ENCODE results near the gene HMGXB3.
A peak's percentile ranks its signal among the peaks of the same experiment; 100 is the strongest.

Gene HMGXB3

DNA sequence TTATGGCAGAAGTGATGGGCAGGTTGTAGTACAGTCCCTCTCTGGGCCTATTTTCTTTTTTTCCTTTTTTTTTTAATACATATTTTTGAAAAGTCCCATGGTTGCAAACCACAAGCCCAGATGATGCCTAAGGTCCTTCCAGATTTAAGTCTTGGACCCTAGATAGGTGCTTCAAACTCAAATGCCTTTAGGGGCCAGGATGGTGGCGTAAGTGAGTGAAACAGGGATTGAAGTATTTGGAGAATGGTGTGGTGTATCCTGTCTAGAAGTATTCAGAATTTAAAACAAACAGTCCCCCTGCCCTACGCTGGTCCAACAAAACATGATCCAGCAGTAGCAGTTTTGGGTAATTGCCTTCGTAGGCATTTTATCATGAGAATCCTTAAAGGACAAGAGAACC is 2.3 kb upstream of the HMGXB3 start:
- Histone ChIP-seq H3K4me2 (no peak overlapping the region), H3K9me3 (replicated peaks in 1 of 11) (no peaks in the 10 kb centered on the region), H3K4me1 (peaks cover 23 to 29% (median 25%) of the 10 kb centered on the region in 10 experiments), H4K20me1 (peaks cover 14 to 23% (median 16%) of the 10 kb centered on the region in 11 experiments; a peak in 20 of 22 replicates), H3K36me3 (peaks cover 12 to 30% (median 22%) of the 10 kb centered on the region in 11 experiments), H3K27me3 (no peaks in the 10 kb centered on the region), H3K27ac (no peak overlapping the region), H3K9ac (no peak overlapping the region), H3K4me3 (no peak overlapping the region)
- TF ChIP-seq Cebpa-rat (IDR thresholded peaks at IDR 0.05), result no peak

DNA sequence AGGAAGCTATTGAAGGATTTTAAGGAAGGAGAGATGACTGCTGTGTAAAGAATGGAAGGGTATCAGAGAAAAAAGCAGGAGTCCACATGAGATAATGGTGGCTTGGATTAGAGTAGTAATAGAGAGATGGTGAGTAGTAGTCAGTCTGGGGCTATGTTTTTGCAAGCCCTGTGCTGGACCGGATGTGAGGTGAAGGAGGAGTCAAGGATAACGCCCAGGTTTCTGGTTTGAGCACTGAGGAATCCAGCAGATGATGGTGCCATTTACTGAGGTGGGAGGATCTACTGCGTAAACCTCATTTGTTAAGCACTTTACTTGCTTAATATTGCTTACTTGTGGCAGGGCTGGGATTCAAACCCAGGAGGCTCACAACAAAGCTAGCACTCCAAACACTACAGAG is 1.2 kb upstream of the HMGXB3 start:
- Histone ChIP-seq H3K9ac (peak overlapping the region in 9 of 11 experiments; percentile 95 to 100 (median 98); a peak in 12 of 22 replicates), H3K36me3 (peaks cover 23 to 38% (median 32%) of the 10 kb centered on the region in 11 experiments), H3K4me2 (peak overlapping the region; percentile 77 to 97 (median 90)), H3K27ac (peak overlapping the region in 6 of 11 experiments; percentile 96 to 100 (median 98); a peak in 11 of 22 replicates), H3K4me3 (peak overlapping the region in 9 of 10 experiments; percentile 89 to 99 (median 94); a peak in 16 of 20 replicates), H3K9me3 (replicated peaks in 1 of 11) (no peaks in the 10 kb centered on the region), H3K27me3 (no peaks in the 10 kb centered on the region), H3K4me1 (peaks cover 24 to 40% (median 28%) of the 10 kb centered on the region in 10 experiments), H4K20me1 (peaks cover 24 to 34% (median 26%) of the 10 kb centered on the region in 11 experiments; a peak in 20 of 22 replicates)
- no peak for TF ChIP-seq Cebpa-rat (IDR thresholded peaks at IDR 0.05)

DNA sequence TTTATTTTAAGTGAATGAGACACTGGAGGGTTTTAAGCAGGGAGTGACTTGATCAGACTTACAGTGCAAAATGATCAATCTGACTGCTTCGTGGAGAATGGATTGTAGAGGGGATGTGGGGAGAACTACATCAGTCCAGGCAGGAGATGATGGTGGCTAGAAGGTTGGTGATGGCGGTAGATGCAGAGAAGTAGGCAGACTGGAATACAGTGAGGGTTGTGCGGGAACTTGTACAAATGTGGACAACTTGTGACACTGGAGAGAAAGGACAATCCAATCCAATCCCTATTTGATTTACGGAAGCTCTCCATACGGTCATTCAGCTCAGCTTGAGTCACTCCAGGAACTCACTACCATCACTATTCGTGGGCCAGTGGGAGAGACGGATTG is 678 bp upstream of the HMGXB3 start:
- peak overlapping the region; percentile 77 to 97 (median 90) for H3K4me2 ChIP-seq
- peak overlapping the region; percentile 89 to 99 (median 93) for H3K4me3 ChIP-seq
- no peak for TF ChIP-seq Cebpa-rat (IDR thresholded peaks at IDR 0.05)
- peaks cover 29 to 39% (median 31%) of the 10 kb centered on the region in 11 experiments; a peak in 20 of 22 replicates for H4K20me1 ChIP-seq
- no peaks in the 10 kb centered on the region for H3K27me3 ChIP-seq
- H3K4me1 ChIP-seq, result peaks cover 24 to 43% (median 28%) of the 10 kb centered on the region in 10 experiments
- H3K27ac ChIP-seq, result peak overlapping the region; percentile 92 to 100 (median 98)
- peaks cover 28 to 41% (median 36%) of the 10 kb centered on the region in 11 experiments for H3K36me3 ChIP-seq
- H3K9me3 ChIP-seq (replicated peaks in 1 of 11), result no peaks in the 10 kb centered on the region
- H3K9ac ChIP-seq, result peak overlapping the region; percentile 93 to 100 (median 98)

DNA sequence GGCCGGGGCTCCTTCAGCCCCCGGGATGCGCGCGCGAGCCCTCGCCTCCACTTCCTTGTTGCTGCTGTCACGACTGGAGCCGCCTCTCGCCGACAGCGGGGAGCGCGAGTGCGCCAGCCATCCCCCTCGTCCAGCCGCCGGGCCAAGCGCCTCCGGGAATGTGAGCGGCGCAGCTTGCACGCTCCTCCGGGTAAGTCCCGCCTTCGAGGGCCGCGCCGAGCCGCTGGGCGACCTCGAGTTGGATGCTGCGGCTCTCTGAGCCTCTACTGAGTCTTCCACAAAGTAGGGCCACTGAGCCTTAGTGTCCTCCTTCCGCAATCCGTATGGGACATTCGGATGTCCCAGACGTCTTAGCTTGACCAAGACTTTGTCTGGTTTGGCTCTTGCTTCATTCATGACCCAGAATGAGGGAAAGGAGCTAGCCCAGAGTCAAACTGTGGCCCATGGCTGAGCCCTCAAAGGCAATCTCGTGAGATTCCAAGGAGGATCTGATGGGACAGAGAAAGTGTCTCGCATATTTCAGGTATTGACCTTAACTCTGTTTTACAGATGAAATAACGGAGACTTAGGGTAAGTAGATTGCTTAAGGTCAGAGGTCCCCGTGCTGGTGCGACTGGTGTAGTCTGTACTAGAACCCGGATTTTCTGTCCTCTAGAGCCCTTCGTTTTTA is 586 bp downstream of the HMGXB3 start:
- no peaks in the 10 kb centered on the region for H3K9me3 ChIP-seq (replicated peaks in 1 of 11)
- peaks cover 24 to 43% (median 28%) of the 10 kb centered on the region in 10 experiments for H3K4me1 ChIP-seq
- H3K9ac ChIP-seq, result peak overlapping the region; percentile 93 to 100 (median 98)
- H3K27ac ChIP-seq, result peak overlapping the region; percentile 92 to 100 (median 98)
- H3K27me3 ChIP-seq, result no peaks in the 10 kb centered on the region
- no peak for TF ChIP-seq Cebpa-rat (IDR thresholded peaks at IDR 0.05)
- H3K4me3 ChIP-seq, result peak overlapping the region; percentile 89 to 99 (median 93)
- peaks cover 39 to 52% (median 44%) of the 10 kb centered on the region in 11 experiments; a peak in 20 of 22 replicates for H4K20me1 ChIP-seq
- peaks cover 35 to 41% (median 36%) of the 10 kb centered on the region in 11 experiments for H3K36me3 ChIP-seq
- peak overlapping the region; percentile 77 to 97 (median 90) for H3K4me2 ChIP-seq

DNA sequence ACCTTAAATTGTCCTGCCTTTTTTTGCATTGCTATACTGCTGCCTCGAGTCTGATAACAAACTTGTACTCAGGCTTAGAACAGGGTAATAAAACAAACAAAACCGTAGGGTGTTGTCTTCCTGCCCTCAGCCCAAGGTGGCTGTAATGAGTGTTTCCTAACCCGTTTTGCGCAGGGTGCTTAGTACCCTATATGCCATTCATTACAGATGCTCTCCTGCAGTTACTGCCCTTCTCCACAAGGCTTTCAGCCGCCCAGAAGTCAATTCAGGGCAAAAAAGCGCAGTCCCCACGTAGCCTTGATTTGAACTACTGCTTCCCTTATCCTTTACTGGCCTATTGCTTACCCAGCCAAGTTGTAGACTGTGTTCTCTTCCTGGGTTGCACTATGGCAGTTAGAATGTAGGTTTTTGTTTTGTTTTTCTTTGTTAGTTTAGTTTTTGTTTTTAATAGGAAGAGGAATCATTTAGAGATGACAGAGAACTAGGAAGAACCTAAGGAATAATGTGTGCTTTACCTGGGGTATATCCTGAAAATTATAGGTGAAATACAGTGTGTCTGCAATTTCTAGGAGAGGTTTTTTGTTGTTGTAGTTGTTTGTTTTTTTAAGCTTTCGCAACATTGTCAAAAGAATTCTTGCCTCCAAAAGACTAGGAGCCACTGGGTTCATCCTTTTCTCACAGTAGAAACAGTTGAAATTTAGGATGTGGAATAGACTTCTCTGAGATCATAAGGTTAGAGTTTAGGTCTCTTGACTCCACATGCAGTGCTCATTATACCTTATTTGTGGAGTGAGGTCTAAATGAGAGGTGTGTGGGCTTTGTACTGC is 1.3 kb downstream of the HMGXB3 start:
- H3K27ac ChIP-seq, result peak overlapping the region; percentile 92 to 100 (median 98); a peak in 21 of 22 replicates
- peak overlapping the region; percentile 77 to 97 (median 90) for H3K4me2 ChIP-seq
- peaks cover 40 to 59% (median 51%) of the 10 kb centered on the region in 11 experiments; a peak in 20 of 22 replicates for H4K20me1 ChIP-seq
- H3K4me1 ChIP-seq, result peaks cover 24 to 50% (median 28%) of the 10 kb centered on the region in 10 experiments
- no peaks in the 10 kb centered on the region for H3K27me3 ChIP-seq
- peak overlapping the region; percentile 93 to 100 (median 98) for H3K9ac ChIP-seq
- no peaks in the 10 kb centered on the region for H3K9me3 ChIP-seq (replicated peaks in 1 of 11)
- H3K4me3 ChIP-seq, result peak overlapping the region; percentile 89 to 99 (median 93)
- H3K36me3 ChIP-seq, result peaks cover 36 to 48% (median 43%) of the 10 kb centered on the region in 11 experiments
- TF ChIP-seq Cebpa-rat (IDR thresholded peaks at IDR 0.05), result no peak

DNA sequence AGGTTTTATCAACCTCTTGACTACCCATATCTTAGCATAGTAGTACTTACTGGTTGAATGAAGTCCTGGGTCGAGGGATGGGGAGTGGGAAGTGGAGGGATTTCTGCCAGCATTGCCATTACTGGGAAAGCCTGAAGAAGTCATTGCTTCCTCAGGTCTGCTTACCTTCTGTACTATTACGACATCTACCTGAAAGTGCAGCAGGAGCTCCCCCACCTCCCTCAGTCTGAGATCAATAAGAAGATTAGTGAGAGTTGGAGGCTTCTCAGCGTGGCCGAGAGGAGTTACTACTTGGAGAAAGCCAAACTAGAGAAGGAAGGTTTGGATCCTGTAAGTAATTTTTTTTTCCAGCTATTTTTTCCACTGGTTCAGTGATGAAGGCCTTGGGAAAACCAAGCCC is 5.8 kb downstream of the HMGXB3 start:
- peak in 2 of 11 experiments; percentile 21 to 59; a peak in 1 of 22 replicates for TF ChIP-seq Cebpa-rat (IDR thresholded peaks at IDR 0.05)
- Histone ChIP-seq H3K27ac (no peak overlapping the region), H3K4me3 (no peak overlapping the region), H3K27me3 (no peaks in the 10 kb centered on the region), H3K4me2 (peak overlapping the region in 2 of 11 experiments; percentile 23 to 29; a peak in 3 of 22 replicates), H3K9me3 (replicated peaks in 1 of 11) (no peaks in the 10 kb centered on the region), H3K36me3 (peaks cover 76 to 92% (median 87%) of the 10 kb centered on the region in 11 experiments), H3K9ac (no peak overlapping the region), H3K4me1 (peaks cover 14 to 45% (median 23%) of the 10 kb centered on the region in 10 experiments), H4K20me1 (peaks cover 40 to 100% (median 94%) of the 10 kb centered on the region in 11 experiments; a peak in 21 of 22 replicates)

DNA sequence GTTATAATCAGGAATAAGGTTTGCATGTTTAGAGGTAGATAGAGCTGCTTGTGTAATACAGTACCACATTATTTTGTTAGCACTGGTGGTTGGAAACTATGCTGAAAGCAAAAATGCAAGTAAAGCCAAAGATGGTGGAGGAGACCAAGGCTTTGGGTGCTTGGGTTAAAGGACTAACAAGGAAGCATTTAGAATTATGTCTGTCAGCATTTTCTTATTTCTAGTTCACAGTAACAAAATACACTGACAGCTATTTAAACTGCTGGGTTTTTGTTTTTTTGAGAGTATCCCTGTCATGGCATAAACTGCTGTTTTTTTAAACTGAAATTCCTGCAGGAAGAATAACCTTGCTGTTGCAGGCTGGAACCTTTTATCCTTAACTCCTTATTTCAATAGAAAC is 6.5 kb downstream of the HMGXB3 start:
- Histone ChIP-seq H3K27me3 (no peaks in the 10 kb centered on the region), H3K9me3 (replicated peaks in 1 of 11) (no peaks in the 10 kb centered on the region), H3K4me3 (no peak overlapping the region), H3K27ac (no peak overlapping the region), H4K20me1 (peaks cover 33 to 99% (median 96%) of the 10 kb centered on the region in 11 experiments; a peak in 21 of 22 replicates), H3K36me3 (peaks cover 84 to 99% (median 94%) of the 10 kb centered on the region in 11 experiments), H3K4me1 (peaks cover 13 to 44% (median 21%) of the 10 kb centered on the region in 10 experiments), H3K9ac (no peak overlapping the region), H3K4me2 (peak overlapping the region in 5 of 11 experiments; percentile 14 to 29 (median 23); a peak in 3 of 22 replicates)
- no peak for TF ChIP-seq Cebpa-rat (IDR thresholded peaks at IDR 0.05)

DNA sequence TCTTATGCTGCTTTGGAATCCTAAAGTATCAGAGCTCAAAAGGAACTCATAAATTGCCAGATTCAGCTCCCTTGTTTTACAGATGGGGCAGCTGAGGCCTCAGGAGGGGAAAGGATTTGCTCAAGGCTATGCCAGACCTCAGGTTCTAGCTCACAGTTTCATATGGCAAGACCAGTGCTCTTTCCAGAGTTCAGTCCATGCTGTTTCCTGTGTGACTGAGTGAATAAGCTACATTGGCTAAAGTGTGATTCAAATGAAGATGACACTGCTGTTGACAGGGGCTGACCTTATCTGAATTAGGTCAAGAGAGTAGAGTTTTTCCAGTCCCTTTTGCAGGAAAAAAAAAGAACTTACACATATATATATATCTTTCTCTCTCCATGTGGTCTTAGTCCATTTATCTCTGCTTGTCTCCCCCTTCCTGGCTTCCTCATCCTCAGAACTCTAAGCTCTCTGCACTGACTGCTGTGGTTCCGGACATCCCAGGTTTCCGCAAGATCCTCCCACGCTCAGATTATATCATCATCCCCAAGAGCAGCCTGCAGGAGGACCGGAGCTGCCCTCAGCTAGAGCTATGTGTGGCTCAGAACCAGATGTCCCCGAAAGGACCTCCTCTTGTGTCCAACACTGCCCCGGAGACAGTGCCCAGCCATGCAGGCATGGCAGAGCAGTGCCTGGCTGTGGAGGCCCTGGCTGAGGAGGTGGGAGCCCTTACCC is 9.3 kb downstream of the HMGXB3 start:
- Histone ChIP-seq H3K9ac (no peak overlapping the region), H4K20me1 (peaks cover 5 to 85% (median 68%) of the 10 kb centered on the region in 11 experiments; a peak in 19 of 22 replicates), H3K4me2 (no peak overlapping the region), H3K9me3 (replicated peaks in 1 of 11) (peaks cover 11 to 19% (median 13%) of the 10 kb centered on the region in 11 experiments), H3K27ac (no peak overlapping the region), H3K4me1 (peaks cover 0 to 18% (median 6%) of the 10 kb centered on the region in 10 experiments; a peak in 11 of 20 replicates), H3K36me3 (peaks cover 95 to 100% (median 100%) of the 10 kb centered on the region in 11 experiments), H3K4me3 (no peak overlapping the region), H3K27me3 (no peaks in the 10 kb centered on the region)
- no peak for TF ChIP-seq Cebpa-rat (IDR thresholded peaks at IDR 0.05)

Measured in BLaER1 treated with 17β-estradiol and CSF1 and Interleukin-3, amounts not matched to agents 10 nM and 100 nM (cell line).